ENCODE measurements around the gene HTRA3.
A peak's percentile ranks its signal among the peaks of the same experiment; 100 is the strongest.

The HTRA3 gene

GRCh38 chr4:8307121-8307520 is 37.6 kb downstream of the HTRA3 start:
- DNase-seq: no peak

GRCh38 chr4:8307714-8308113 is 38.2 kb downstream of the HTRA3 start:
- no peak for DNase-seq

- DNase-seq: no peak
These were observed 38.6 kb downstream of the HTRA3 start for GRCh38 chr4:8308144-8308543.

- DNase-seq: no peak
These were observed 39.6 kb downstream of the HTRA3 start for GRCh38 chr4:8308856-8309771.

- DNase-seq: no peak
These were observed 40.8 kb downstream of the HTRA3 start for GRCh38 chr4:8310306-8310705.

GRCh38 chr4:8311101-8312068 is 41.8 kb downstream of the HTRA3 start:
- DNase-seq: no peak

- no peak for DNase-seq
These were observed 42.5 kb downstream of the HTRA3 start for GRCh38 chr4:8312069-8312445.

GRCh38 chr4:8312976-8313375 is 43.4 kb downstream of the HTRA3 start:
- no peak for DNase-seq

GRCh38 chr4:8314691-8315255 is 45.2 kb downstream of the HTRA3 start:
- DNase-seq: no peak

GRCh38 chr4:8315435-8316250 is 46.1 kb downstream of the HTRA3 start:
- DNase-seq: peak in 3 of 51 donors; percentile 10 to 21 (median 14)

- no peak for DNase-seq
These were observed 46.8 kb downstream of the HTRA3 start for GRCh38 chr4:8316251-8316771.

GRCh38 chr4:8316911-8317351 is 47.4 kb downstream of the HTRA3 start:
- DNase-seq: no peak

GRCh38 chr4:8317474-8317873 is 47.9 kb downstream of the HTRA3 start:
- DNase-seq: no peak

- DNase-seq: no peak
These were observed 49.0 kb downstream of the HTRA3 start for GRCh38 chr4:8318509-8318908.

- DNase-seq: no peak
These were observed 49.5 kb downstream of the HTRA3 start for GRCh38 chr4:8319061-8319460.

GRCh38 chr4:8319731-8320385 is 50.3 kb downstream of the HTRA3 start:
- no peak for DNase-seq

- DNase-seq: no peak
These were observed 50.8 kb downstream of the HTRA3 start for GRCh38 chr4:8320386-8320750.

- no peak for DNase-seq
These were observed 51.7 kb downstream of the HTRA3 start for GRCh38 chr4:8321220-8321619.

- DNase-seq: no peak
These were observed 52.2 kb downstream of the HTRA3 start for GRCh38 chr4:8321771-8322170.
